ENCODE results near the gene RUNX1.

GRCh38 chr21:35026617-35027562 is 22.2 kb downstream of the RUNX1 start:
- TF ChIP-seq CTCF (IDR thresholded peaks at IDR 0.05): no peak
- no peak for TF ChIP-seq ZFX (IDR thresholded peaks at IDR 0.05; ENCODE audit: borderline replicate concordance)

Data from 22Rv1 (cell line).